NCI-H2107 treated with DMSO at 0.1 percent for 48 hours (cell line): Measurements from ENCODE around the gene RPL36A.

Experiments
- DNase-seq: peaks from one replicate; lab custom pipeline; 2025; ENCODE audit not compliant: unreplicated experiment; lab: John Stamatoyannopoulos, UW

RPL36A gene

GRCh38 chrX:101391831-101392230 lies 1.0 kb downstream of the RPL36A start:
- no peak for DNase-seq

- no peak for DNase-seq
Measured at GRCh38 chrX:101393530-101394305, 2.9 kb downstream of the RPL36A start.

GRCh38 chrX:101394372-101394771 lies 3.6 kb downstream of the RPL36A start:
- DNase-seq = no peak

GRCh38 chrX:101395789-101396188 lies 5.0 kb downstream of the RPL36A start:
- no peak for DNase-seq

- DNase-seq = no peak
Measured at GRCh38 chrX:101397779-101398178, 7.0 kb downstream of the RPL36A start.

GRCh38 chrX:101398694-101399093 lies 7.9 kb downstream of the RPL36A start:
- no peak for DNase-seq

GRCh38 chrX:101399825-101400224 lies 9.0 kb downstream of the RPL36A start:
- DNase-seq = no peak

- no peak for DNase-seq
Measured at GRCh38 chrX:101407167-101407747, 16.4 kb downstream of the RPL36A start.

GRCh38 chrX:101407748-101408531 lies 17.1 kb downstream of the RPL36A start, which contains the start of the genes GLA and HNRNPH2:
TSS of gene GLA (minus strand) at chrX:101407925. CDS start at chrX:101407903, 22 bp downstream.
TSS of gene HNRNPH2 (plus strand) at chrX:101408222. CDS start at chrX:101411989, 3,767 bp downstream.
- peak; percentile 99 for DNase-seq

GRCh38 chrX:101408532-101408841 lies 17.7 kb downstream of the RPL36A start:
- no peak for DNase-seq

GRCh38 chrX:101409043-101409442 lies 18.2 kb downstream of the RPL36A start:
- DNase-seq = no peak

- no peak for DNase-seq
Measured at GRCh38 chrX:101410461-101410860, 19.6 kb downstream of the RPL36A start.

GRCh38 chrX:101411984-101412383 lies 21.2 kb downstream of the RPL36A start:
- DNase-seq = no peak

GRCh38 chrX:101415180-101416145 lies 24.7 kb downstream of the RPL36A start:
- peak; percentile 64 for DNase-seq

- no peak for DNase-seq
Measured at GRCh38 chrX:101416691-101417090, 25.9 kb downstream of the RPL36A start.

GRCh38 chrX:101417190-101417589 lies 26.4 kb downstream of the RPL36A start:
- no peak for DNase-seq

- peak; percentile 13 for DNase-seq
Measured at GRCh38 chrX:101417981-101418841, 27.4 kb downstream of the RPL36A start.

- no peak for DNase-seq
Measured at GRCh38 chrX:101419489-101419888, 28.7 kb downstream of the RPL36A start.

GRCh38 chrX:101427954-101428353 lies 37.1 kb downstream of the RPL36A start:
- no peak for DNase-seq

GRCh38 chrX:101429934-101430333 lies 39.1 kb downstream of the RPL36A start:
- no peak for DNase-seq
